Measurements from ENCODE around the gene ZG16.
A peak's percentile ranks its signal among the peaks of the same experiment; 100 is the strongest.
"Not testable (repeated sequence)": the region's sequence is repeated elsewhere in the genome, so short reads cannot be mapped to it uniquely, and the experiment has no call there.

ZG16 gene

GRCh38 chr16:29748760-29749149 is 29.3 kb upstream of the ZG16 start:
- DNase-seq (ENCODE audit: low read depth), result not testable (repeated sequence)

DNA sequence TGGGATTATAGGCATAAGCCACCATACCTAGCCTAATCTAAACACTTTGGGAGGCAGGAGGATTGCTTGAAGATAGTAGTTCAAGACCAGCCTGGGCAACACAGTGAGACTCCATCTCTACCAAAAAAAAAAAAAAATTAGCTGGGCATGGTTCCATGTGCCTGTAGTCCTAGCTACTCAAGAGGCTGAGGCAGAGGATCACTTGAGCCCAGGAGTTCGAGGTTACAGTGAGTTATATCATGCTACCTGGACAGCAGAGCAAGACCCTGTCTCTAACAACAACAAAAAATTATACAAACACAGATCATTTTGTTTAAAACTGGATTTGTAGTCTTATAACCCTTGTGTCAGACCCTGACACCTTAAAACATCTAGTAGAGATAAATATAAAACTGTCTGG is 24.5 kb upstream of the ZG16 start:
- no peak for DNase-seq (ENCODE audit: low read depth)

- DNase-seq (ENCODE audit: low read depth), result no peak
These were observed 21.4 kb upstream of the ZG16 start for GRCh38 chr16:29756654-29757053.

DNA sequence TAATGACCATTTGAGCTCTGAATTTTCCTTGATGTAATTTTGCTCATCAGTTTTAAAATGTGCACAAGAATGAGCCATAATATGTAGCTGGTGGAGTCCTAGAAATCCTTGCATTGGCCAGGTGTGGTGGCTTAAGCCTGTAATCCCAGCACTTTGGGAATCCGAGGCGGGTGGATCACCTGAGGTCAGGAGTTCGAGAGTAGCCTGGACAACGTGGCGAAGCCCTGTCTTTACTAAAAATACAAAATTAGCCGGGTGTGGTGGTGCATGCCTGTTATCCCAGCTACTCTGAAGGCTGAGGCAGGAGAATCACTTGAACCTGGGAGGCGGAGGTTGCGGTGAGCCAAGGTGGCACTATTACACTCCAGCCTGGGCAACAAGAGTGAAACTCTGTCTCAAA is 21.0 kb upstream of the ZG16 start:
- DNase-seq (ENCODE audit: low read depth), result not testable (repeated sequence)

- no peak for DNase-seq (ENCODE audit: low read depth)
These were observed 20.0 kb upstream of the ZG16 start for GRCh38 chr16:29757950-29758466.

- DNase-seq (ENCODE audit: low read depth), result no peak
These were observed 17.3 kb upstream of the ZG16 start for GRCh38 chr16:29760567-29761279.

DNA sequence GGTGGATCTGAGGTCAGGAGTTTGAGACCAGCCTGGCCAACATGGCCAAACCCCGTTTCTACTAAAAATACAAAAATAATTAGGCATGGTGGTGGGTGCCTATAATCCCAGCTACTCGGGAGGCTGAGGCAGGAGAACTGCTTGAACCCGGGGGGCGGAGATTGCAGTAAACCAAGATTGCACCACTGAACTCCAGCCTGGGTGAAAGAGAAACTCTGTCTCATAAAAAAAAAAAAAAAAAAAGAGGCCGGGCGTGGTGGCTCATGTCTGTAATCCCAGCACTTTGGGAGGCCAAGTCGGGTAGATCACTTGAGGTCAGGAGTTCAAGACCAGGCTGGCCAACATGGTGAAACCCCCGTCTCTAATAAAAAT is 16.8 kb upstream of the ZG16 start:
- not testable (repeated sequence) for DNase-seq (ENCODE audit: low read depth)

GRCh38 chr16:29761882-29762281 is 16.2 kb upstream of the ZG16 start:
- DNase-seq (ENCODE audit: low read depth), result no peak

DNA sequence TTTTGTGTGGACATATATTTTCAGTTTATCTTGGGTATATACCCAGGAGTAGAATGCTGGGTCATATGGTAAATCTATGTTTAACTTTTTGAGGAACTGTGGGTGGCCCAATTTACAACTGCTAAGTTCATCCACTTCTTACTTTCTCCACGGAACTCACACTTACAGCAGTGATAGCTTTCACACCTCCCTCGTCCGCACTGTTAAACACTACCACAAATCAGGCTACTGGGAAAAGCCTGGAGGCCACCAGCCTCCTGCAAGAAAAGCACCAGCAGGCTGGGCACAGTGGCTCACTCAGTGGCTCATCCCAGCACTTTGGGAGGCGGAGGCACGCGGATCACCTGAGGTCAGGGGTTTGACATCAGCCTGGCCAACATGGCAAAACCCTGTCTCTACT is 14.7 kb upstream of the ZG16 start:
- DNase-seq (ENCODE audit: low read depth), result no peak

DNA sequence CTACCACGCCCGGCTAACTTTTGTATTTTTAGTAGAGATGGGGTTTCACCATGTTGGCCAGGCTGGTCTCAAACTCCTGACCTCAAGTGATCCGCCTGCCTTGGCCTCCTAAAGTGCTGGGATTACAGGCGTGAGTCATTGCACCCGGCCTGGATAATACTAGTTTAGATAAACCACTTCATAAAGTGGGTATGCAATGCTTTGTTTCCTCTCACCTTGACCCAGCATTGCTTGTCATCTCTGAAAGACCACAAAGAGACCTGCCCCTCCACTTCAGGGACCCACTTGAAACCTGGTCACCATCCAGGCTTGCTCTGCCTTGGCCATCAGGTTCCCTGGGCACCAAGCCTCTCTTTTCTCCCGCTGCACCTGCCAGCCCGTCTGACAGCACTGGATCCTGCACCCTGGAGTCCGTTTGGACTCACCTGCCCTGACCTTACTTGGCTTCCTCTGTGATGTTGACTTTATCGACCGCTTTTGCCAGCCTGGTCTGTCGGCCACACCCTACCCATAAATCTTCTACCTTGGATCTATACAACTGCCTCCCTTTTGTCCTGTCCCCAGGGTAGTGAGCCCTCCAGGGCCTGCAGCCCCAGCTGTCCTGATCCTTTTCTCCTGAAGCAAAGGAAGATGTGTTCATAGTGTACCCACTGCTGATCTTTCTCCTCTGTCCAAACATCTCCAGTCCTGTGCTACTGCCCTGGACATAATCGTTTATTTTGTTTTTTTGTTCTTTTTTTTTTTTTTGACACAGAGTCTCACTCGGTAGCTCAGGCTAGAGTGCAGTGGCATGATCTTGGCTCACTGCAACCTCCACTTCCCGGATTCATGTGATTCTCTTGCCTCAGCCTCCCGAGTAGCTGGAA is 12.7 kb upstream of the ZG16 start:
- DNase-seq (ENCODE audit: low read depth), result no peak

GRCh38 chr16:29766571-29766970 is 11.5 kb upstream of the ZG16 start:
- DNase-seq (ENCODE audit: low read depth), result no peak

DNA sequence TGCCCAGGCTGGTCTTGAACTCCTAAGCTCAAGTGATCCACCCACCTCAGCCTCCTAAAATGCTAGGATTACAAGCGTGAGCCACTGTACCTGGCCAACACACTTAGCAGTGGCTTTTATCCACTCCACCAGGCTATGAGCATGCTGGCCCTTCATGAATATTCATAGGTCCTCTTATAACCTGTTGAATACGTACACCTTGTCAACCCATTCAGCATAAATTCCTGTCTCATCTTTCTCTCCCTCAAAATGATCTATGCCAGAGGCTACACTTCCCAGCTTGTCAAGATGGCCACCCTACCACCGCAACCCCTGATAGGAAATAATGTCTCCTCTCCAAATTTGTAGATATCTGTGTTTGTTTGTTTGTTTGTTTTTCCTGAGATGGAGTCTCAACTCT is 11.0 kb upstream of the ZG16 start:
- DNase-seq (ENCODE audit: low read depth), result no peak

DNA sequence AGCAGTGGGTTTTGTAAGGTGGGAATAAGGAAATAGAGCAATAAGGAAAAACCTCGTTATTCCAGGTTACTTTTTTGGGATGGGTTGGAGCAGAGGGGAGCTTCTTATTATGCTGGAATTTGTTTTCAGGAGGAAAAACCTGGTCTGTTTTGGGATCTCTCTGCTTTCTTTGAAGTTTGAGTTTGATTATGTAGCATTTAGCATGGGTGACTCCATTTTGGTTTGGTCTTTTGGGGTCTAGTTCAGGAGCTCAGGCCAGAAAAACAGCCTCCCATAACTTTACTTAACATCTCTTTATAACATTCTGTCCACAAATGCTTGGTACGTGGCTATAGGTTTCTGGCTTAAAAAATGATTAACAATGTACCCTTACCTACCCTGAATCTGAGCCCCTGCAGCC is 8.5 kb upstream of the ZG16 start:
- no peak for DNase-seq (ENCODE audit: low read depth)

DNA sequence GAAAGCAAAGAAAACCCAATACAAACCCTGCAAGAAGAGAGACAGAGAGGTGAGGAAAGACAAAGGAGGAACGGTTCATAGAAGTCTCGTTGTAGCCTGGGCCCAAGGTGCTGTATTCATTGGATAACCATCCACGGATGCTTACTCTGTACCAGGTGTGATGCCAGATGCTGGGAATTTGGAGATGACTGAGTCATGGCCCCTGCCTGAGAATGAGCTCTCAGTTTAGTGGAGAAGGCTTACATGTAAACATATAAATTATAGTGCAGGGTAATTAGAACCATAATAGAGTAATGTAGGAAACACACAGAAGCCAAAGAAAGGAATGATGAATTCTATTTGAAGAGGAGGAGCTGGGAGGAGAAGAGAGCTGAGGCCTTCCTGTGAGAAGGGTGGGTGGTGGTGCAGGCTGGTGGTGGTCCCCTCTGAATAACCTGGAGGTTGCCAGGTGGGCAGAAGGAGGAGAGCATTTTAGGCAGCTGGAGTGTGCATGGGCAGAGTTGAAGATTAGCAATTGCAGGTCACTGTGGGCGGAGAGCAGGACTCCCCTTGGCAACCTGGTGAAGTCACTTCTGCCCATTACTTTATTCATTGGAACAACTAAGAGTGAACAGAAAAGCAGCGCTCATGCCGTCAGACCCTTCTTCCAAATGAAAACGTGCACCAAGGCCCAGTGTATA is 7.7 kb upstream of the ZG16 start:
- no peak for DNase-seq (ENCODE audit: low read depth)

DNA sequence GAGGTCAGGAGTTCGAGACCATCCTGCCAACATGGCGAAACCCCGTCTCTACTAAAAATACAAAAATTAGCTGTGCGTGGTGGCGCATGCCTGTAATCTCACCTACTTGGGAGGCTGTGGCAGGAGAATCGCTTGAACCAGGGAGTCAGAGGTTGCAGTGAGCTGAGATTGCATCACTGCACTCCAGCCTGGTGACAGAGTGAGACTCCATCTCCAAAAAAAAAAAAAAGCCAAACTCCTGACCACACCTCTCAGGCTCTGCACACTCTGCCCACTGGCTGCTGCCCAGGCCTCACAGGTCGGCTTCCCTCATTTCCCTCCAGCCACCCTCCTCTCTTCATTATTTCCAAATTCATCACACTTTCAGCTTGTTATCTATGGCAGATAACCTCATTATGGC is 5.7 kb upstream of the ZG16 start:
- DNase-seq (ENCODE audit: low read depth), result not testable (repeated sequence)

GRCh38 chr16:29774730-29775129 is 3.3 kb upstream of the ZG16 start:
- no peak for DNase-seq (ENCODE audit: low read depth)

- DNase-seq (ENCODE audit: low read depth), result no peak
These were observed 2.2 kb upstream of the ZG16 start for GRCh38 chr16:29775742-29776408.

GRCh38 chr16:29779474-29779873 is 1.4 kb downstream of the ZG16 start:
- DNase-seq (ENCODE audit: low read depth), result no peak

DNA sequence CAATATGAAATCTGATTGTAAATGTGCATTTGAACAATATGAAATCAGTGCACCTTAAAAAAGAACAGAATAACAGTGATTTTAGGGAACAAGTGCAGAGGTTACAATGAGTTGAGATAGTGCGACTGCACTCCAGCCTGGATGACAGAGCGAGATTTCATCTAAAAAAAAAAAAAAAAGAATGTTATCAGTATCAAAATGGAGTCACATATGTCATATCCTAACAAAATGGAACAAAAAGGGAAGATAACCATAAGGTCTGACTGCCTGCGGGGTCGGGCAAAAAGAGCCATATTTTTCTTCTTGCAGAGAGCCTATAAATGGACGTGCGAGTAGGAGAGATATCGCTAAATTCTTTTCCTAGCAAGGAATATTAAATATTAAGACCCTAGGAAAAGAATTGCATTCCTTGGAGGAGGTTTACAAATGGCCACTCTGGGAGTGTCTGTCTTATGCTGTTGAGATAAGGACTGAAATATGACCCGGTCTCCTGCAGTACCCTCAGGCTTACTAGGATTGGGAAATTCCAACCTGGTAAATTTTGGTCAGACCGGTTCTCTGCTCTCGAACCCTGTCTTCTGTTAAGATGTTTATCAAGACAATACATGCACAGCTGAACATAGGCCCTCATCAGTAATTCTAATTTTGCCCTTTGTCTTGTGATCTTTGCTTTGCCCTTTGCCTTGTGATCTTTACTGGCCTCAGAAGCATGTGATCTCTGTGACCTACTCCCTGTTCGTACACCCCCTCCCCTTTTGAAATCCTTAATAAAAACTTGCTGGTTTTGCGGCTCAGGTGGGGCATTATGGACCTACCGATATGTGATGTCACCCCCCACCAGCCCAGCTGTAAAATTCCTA is 5.3 kb downstream of the ZG16 start:
- DNase-seq (ENCODE audit: low read depth), result not testable (repeated sequence)

- DNase-seq (ENCODE audit: low read depth), result no peak
These were observed 6.1 kb downstream of the ZG16 start for GRCh38 chr16:29784157-29784556.

GRCh38 chr16:29784901-29785500 is 6.9 kb downstream of the ZG16 start:
- DNase-seq (ENCODE audit: low read depth), result peak; percentile 63
